Measurements from ENCODE around the gene FCAR. TPM values are rescaled to one million over a fixed set of nuclear protein-coding genes. Genes with fewer than 3 reads are reported as not detected.
"Not testable (repeated sequence)": the region's sequence is repeated elsewhere in the genome, so short reads cannot be mapped to it uniquely, and the experiment has no call there.

FCAR gene
- total RNA-seq, 1 donor from 2014 or later, result not detected

DNA sequence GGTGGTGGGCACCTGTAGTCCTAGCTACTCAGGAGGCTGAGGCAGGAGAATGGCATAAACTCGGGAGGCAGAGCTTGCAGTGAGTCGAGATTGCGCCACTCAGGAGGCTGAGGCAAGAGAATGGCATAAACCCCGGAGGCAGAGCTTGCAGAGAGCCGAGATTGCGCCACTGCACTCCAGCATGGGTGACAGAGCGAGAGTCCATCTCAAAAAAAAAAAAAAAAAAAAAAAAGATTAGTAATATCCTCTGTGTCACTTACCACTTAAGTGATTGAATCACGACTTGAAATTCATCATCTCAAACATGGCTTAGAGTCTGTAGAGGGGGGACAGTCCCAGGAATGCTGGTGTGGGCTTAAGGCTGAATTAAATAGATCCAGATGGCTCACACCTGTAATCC lies 27.1 kb downstream of the FCAR start:
- H3K36me3 Mint-ChIP-seq (ENCODE audit: low read depth); DNase-seq (ENCODE audit: low spot score); H3K4me3 Mint-ChIP-seq; H3K9me3 Mint-ChIP-seq; H3K27me3 Mint-ChIP-seq (ENCODE audit: insufficient read depth); H3K27ac Mint-ChIP-seq; H3K4me1 Mint-ChIP-seq (ENCODE audit: low read depth); intact Hi-C loops (cut with micrococcal nuclease): not testable (repeated sequence)

DNA sequence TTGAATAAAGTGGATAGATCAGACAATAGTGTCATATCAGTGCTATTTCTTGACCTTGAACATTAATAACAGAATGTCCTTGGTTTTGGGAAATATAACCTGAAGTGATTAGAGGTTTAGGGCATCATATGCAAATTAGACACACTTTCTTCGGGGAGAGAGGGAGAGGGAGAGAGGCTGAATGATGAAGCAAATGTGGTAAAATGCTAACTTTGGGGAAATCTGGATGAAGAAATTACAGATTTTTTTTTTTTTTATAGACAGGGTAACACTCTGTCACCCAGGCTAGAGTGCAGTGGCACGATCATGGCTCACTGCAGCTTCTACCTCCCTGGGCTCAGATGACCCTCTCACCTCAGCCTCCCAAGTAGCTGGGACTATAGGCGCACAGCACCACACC lies 28.0 kb downstream of the FCAR start:
- Mint-ChIP-seq H3K9me3 (no peaks in the 10 kb centered on the region), H3K36me3 (ENCODE audit: low read depth) (no peaks in the 10 kb centered on the region), H3K27me3 (ENCODE audit: insufficient read depth) (peaks cover 6% of the 10 kb centered on the region), H3K4me1 (ENCODE audit: low read depth) (no peaks in the 10 kb centered on the region), H3K27ac (no peak overlapping the region), H3K4me3 (no peak overlapping the region)
- intact Hi-C loops (cut with micrococcal nuclease), result no loop called here
- DNase-seq (ENCODE audit: low spot score), result no peak

DNA sequence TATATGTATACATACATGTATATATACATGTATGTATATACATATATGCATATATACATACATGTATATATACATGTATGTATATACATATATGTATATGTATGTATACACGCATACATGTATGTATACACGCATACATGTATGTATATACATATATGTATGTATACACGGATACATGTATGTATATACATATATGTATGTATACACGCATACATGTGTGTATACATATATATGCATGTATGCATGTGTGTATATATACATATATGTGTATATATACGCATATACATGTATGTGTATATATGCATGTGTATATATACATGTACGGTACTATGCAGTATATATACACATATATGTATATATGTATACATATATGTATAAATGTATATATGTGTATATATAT lies 29.3 kb downstream of the FCAR start:
- Mint-ChIP-seq H3K4me3 (no peak overlapping the region), H3K27me3 (ENCODE audit: insufficient read depth) (peaks cover 6% of the 10 kb centered on the region), H3K36me3 (ENCODE audit: low read depth) (no peaks in the 10 kb centered on the region), H3K27ac (no peak overlapping the region), H3K9me3 (no peaks in the 10 kb centered on the region), H3K4me1 (ENCODE audit: low read depth) (no peaks in the 10 kb centered on the region)
- DNase-seq (ENCODE audit: low spot score), result no peak
- intact Hi-C loops (cut with micrococcal nuclease), result no loop called here

DNA sequence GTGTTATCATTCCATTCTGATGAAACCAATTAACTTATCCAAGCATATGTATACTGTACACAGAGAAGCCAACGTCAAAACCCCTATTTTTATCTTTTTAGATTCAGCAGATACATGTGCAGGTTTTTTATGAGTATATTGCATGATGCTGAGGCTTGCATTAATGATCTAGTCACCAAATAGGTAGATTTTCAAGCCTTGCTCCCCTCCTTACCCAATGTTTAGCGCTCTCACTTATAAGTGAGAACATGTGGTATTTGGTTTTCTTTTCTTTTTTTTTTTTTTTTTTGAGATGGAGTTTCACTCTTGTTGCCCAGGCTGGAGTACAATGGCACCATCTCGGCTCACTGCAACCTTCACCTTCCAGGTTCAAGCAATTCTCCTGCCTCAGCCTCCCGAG lies 30.2 kb downstream of the FCAR start:
- H3K27me3 Mint-ChIP-seq (ENCODE audit: insufficient read depth); H3K4me1 Mint-ChIP-seq (ENCODE audit: low read depth); intact Hi-C loops (cut with micrococcal nuclease); H3K36me3 Mint-ChIP-seq (ENCODE audit: low read depth); H3K27ac Mint-ChIP-seq; H3K4me3 Mint-ChIP-seq; H3K9me3 Mint-ChIP-seq; DNase-seq (ENCODE audit: low spot score): not testable (repeated sequence)

DNA sequence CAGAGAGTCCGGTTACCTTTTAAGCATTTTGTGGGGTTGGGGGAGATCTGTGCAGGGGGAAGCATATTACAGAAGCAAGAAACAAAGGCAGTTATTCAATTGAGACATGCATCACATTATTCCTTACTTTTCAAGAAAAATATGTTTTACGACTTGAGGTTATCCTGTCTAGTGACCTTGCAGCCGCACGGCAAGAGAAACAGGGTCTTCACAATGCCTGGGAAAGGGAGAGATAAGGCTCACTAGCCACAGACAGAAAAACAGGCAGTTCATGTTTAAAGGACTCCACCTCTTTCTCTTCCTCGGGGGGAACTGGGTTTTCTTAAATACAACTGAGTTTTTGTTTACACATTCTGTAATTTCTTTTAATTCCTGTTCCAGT lies 31.4 kb downstream of the FCAR start:
- H3K9me3 Mint-ChIP-seq, result no peaks in the 10 kb centered on the region
- H3K27ac Mint-ChIP-seq, result no peak overlapping the region
- H3K27me3 Mint-ChIP-seq (ENCODE audit: insufficient read depth), result peaks cover 6% of the 10 kb centered on the region
- H3K36me3 Mint-ChIP-seq (ENCODE audit: low read depth), result no peaks in the 10 kb centered on the region
- H3K4me3 Mint-ChIP-seq, result no peak overlapping the region
- intact Hi-C loops (cut with micrococcal nuclease), result no loop called here
- H3K4me1 Mint-ChIP-seq (ENCODE audit: low read depth), result no peaks in the 10 kb centered on the region
- DNase-seq (ENCODE audit: low spot score), result no peak

DNA sequence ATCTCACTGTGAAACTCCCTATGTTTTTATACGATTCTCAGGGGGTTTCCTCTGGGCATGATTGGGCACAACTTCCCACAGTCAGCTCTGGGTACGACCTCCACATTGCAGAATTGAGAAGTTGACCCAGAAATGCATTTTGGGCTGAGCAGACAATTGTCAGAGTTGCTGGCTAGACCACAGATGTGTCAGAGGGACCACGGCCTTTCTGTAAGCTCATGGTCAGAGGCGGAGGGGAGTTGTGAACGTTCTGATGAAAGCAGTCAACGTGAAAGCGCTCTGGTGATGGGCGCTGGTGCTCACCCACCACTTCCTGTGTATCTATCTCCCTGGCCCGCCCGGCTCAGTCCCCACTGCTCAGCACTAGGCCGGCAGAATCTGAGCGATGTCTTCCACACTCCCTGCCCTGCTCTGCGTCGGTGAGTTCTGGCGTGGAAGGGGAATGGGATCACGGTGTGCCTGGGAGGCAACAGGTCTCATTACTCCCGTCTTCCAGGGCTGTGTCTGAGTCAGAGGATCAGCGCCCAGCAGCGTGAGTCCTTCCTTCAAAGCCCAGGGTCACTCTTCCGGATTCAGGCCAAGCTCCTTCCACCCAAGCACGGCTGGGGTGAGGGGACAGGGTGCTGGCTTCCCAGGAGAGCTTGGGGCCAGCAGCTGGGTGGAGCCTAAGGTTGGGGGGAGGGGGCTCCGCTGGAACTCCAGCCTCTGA lies 31.9 kb downstream of the FCAR start, which contains the start of gene NCR1:
NCR1 (plus strand) TSS at position 346 of the 709 bp plus-strand sequence; CDS start at position 386, 40 bp downstream.
- no peaks in the 10 kb centered on the region for H3K4me1 Mint-ChIP-seq (ENCODE audit: low read depth)
- no peak for DNase-seq (ENCODE audit: low spot score)
- H3K36me3 Mint-ChIP-seq (ENCODE audit: low read depth), result no peaks in the 10 kb centered on the region
- intact Hi-C loops (cut with micrococcal nuclease), result no loop called here
- no peaks in the 10 kb centered on the region for H3K9me3 Mint-ChIP-seq
- H3K27ac Mint-ChIP-seq, result no peak within 1 kb of the TSS
- H3K27me3 Mint-ChIP-seq (ENCODE audit: insufficient read depth), result peaks cover 6% of the 10 kb centered on the region
- no peak within 1 kb of the TSS for H3K4me3 Mint-ChIP-seq

DNA sequence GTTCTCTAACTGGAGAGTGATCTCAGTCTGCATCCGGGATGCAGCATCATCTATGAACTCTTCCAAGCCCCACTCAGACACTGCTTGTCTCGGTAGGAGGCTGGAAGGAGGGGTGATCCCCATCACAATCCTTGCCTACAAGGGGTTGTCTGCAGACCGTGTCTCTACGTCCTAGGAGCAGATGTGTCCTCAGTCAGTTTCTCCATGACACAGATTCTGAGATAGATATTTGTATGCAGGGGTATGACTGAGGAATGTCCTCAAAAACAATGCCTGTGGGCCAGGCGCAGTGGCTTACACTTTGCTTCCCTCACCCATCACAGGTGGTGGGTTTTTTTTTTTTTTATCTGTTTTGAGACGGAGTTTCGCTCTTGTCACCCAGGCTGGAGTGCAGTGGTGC lies 32.8 kb downstream of the FCAR start:
- Mint-ChIP-seq H3K9me3 (no peaks in the 10 kb centered on the region), H3K27me3 (ENCODE audit: insufficient read depth) (peaks cover 6% of the 10 kb centered on the region), H3K27ac (no peak overlapping the region), H3K4me1 (ENCODE audit: low read depth) (no peaks in the 10 kb centered on the region), H3K4me3 (no peak overlapping the region), H3K36me3 (ENCODE audit: low read depth) (no peaks in the 10 kb centered on the region)
- intact Hi-C loops (cut with micrococcal nuclease), result no loop called here
- no peak for DNase-seq (ENCODE audit: low spot score)

DNA sequence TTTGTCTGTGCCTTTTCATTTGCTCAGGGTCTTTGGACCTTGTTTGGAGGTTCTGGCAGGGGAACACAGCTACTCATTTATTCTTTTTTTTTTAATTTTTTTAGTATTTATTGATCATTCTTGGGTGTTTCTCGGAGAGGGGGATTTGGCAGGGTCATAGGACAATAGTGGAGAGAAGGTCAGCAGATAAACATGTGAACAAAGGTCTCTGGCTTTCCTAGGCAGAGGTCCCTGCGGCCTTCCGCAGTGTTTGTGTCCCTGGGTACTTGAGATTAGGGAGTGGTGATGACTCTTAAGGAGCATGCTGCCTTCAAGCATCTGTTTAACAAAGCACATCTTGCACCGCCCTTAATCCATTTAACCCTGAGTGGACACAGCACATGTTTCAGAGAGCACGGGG lies 33.9 kb downstream of the FCAR start:
- intact Hi-C loops (cut with micrococcal nuclease); DNase-seq (ENCODE audit: low spot score); H3K27ac Mint-ChIP-seq; H3K9me3 Mint-ChIP-seq; H3K36me3 Mint-ChIP-seq (ENCODE audit: low read depth); H3K27me3 Mint-ChIP-seq (ENCODE audit: insufficient read depth); H3K4me3 Mint-ChIP-seq; H3K4me1 Mint-ChIP-seq (ENCODE audit: low read depth): not testable (repeated sequence)

DNA sequence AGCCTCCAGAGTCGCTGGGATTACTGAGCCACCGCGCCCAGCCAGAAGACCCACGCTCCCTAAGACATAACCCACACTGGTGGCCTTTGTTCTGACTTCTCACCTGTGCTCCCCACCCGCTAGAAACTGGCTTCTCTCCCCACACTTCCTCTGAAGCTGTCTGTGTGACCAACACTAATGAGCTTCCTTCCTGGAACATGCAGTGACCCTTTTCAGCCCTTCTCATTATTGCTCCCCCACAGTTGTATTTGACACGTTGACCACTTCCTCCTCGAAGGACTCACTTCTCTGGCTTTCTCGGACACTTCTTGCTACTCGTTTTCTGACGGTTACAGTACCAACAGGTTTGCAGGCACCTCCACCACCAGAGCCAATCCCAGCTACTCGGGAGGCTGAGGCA lies 42.8 kb downstream of the FCAR start:
- H3K4me1 Mint-ChIP-seq (ENCODE audit: low read depth), result peaks cover 5% of the 10 kb centered on the region
- peaks cover 1% of the 10 kb centered on the region for H3K27me3 Mint-ChIP-seq (ENCODE audit: insufficient read depth)
- DNase-seq (ENCODE audit: low spot score), result no peak
- no peaks in the 10 kb centered on the region for H3K36me3 Mint-ChIP-seq (ENCODE audit: low read depth)
- no peaks in the 10 kb centered on the region for H3K9me3 Mint-ChIP-seq
- intact Hi-C loops (cut with micrococcal nuclease), result no loop called here
- H3K4me3 Mint-ChIP-seq, result no peak overlapping the region
- no peak overlapping the region for H3K27ac Mint-ChIP-seq

DNA sequence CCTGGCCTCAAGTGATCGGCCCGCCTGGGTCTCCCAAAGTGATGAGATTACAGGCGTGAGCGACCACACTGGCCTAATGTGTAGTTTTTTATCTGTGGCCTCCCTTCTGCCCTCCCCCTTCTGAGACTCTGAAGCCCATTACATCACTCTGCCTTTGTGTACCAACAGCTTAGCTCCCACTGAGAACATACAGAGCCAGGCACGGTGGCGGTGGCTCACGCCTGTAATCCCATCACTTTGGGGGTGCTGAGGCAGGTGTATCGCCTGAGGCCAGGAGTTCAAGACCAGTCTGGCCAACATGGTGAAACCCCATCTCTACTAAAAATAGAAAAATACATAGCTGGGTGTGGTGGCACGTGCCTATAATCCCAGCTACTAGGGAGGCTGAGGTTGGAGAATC lies 44.5 kb downstream of the FCAR start:
- peaks cover 5% of the 10 kb centered on the region for H3K4me1 Mint-ChIP-seq (ENCODE audit: low read depth)
- H3K9me3 Mint-ChIP-seq, result no peaks in the 10 kb centered on the region
- no peaks in the 10 kb centered on the region for H3K27me3 Mint-ChIP-seq (ENCODE audit: insufficient read depth)
- DNase-seq (ENCODE audit: low spot score), result no peak
- no peaks in the 10 kb centered on the region for H3K36me3 Mint-ChIP-seq (ENCODE audit: low read depth)
- no peak overlapping the region for H3K4me3 Mint-ChIP-seq
- intact Hi-C loops (cut with micrococcal nuclease), result loop anchor here (2.0 kb wide), 1 partner anchor 440 kb away; no protein-coding TSS in a partner anchor
- H3K27ac Mint-ChIP-seq, result no peak overlapping the region

DNA sequence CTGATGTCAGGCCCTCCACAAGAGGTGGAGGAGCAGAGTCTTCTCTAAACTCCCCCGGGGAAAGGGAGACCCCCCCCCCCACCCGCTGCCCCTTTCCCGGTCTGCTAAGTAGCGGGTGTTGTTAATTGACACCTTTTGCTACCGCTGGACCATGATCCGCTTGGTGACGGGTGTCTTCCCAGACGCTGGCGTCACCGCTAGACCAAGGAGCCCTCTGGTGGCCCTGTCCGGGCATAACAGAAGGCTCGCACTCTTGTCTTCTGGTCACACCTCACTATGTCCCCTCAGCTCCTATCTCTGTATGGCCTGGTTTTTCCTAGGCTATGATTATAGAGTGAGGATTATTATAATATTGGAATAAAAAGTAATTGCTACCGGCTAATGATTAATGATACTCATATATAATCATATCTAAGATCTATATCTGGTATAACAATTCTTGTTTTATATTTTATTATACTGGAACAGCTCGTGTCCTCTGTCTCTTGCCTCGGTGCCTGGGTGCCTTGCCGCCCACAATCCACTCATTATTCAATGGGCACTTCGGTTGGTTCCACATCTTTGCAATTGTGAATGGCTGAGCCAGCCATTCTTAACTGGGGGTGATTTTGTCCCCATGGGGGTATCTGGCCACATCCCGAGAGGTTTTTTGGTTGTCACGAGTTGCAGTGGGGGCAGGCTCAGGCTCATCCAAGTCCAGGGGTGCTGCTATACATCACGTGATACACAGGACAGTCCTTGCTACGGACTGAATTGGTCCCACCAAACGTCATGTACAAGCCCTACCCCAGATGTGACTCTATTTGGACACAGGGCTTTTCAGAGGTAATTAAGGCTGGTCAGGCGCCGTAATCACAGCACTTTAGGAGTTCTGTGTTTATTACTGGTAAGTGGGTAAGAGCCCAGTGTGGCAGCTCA lies 45.9 kb downstream of the FCAR start:
- H3K9me3 Mint-ChIP-seq; H3K36me3 Mint-ChIP-seq (ENCODE audit: low read depth); H3K4me3 Mint-ChIP-seq; DNase-seq (ENCODE audit: low spot score); H3K27ac Mint-ChIP-seq; H3K27me3 Mint-ChIP-seq (ENCODE audit: insufficient read depth); H3K4me1 Mint-ChIP-seq (ENCODE audit: low read depth): not testable (repeated sequence)
- intact Hi-C loops (cut with micrococcal nuclease), result loop anchor here (2.0 kb wide), 1 partner anchor 441 kb away; no protein-coding TSS in a partner anchor

DNA sequence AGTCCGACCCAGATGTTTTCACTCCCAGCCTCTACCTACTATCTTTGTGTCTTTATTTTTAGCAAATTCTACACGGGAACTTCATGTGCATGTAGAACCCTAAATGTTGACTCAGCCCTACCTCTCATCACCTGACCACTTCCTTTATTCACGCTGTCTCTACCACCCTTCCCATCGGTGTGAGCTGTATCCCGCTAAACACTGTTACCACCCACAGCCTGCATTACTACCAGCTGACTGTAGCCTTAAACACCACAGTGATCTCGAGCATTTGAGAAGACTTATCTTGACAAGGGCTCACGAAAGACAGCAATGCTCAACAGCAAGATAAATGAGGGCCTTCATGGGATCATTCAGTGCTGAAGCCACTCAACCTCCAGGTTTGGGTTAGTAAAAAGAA lies 47.0 kb downstream of the FCAR start:
- Mint-ChIP-seq H3K9me3 (peaks cover 8% of the 10 kb centered on the region), H3K4me1 (ENCODE audit: low read depth) (peaks cover 5% of the 10 kb centered on the region), H3K27me3 (ENCODE audit: insufficient read depth) (no peaks in the 10 kb centered on the region), H3K36me3 (ENCODE audit: low read depth) (peaks cover 2% of the 10 kb centered on the region), H3K4me3 (no peak overlapping the region), H3K27ac (no peak overlapping the region)
- intact Hi-C loops (cut with micrococcal nuclease), result no loop called here
- DNase-seq (ENCODE audit: low spot score), result no peak

DNA sequence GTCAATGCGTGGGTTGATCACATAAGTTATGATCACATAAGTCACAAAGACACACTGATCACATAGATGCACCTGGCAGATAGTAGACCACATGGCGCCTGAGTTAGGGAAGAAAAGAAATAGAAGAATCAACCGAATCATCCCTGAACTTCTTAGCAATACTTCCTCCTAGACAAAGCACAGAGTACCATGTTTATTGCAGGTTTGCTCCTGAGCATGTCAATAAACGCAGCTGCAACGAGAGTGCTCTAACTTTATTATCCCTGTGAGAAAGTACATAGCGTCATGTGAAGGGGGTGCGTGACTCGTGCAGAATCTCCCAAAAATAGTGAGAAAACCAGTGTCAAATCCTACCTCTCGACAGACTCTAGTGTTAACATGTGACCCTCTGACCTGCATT lies 49.2 kb downstream of the FCAR start:
- Mint-ChIP-seq H3K9me3 (peaks cover 15% of the 10 kb centered on the region), H3K4me3 (no peak overlapping the region), H3K27me3 (ENCODE audit: insufficient read depth) (no peaks in the 10 kb centered on the region), H3K36me3 (ENCODE audit: low read depth) (peaks cover 2% of the 10 kb centered on the region), H3K4me1 (ENCODE audit: low read depth) (peaks cover 5% of the 10 kb centered on the region), H3K27ac (no peak overlapping the region)
- intact Hi-C loops (cut with micrococcal nuclease), result no loop called here
- no peak for DNase-seq (ENCODE audit: low spot score)

Measured in activated T-helper 1 cell treated with anti-CD3 and anti-CD28 coated beads, Interleukin-12 subunit alpha, Interleukin-12 subunit beta, Interleukin-2, Interleukin-4 antibody, amounts not matched to agents 30 ng/mL and 10 ng/mL and 1 ng/mL, durations not matched to agents 14 hours and 24 hours and 36 hours (primary cell).